HepG2 (cell line): ENCODE measurements around the gene AP1M1. TPM values are rescaled to one million over a fixed set of nuclear protein-coding genes. Genes with fewer than 3 reads are reported as not detected.

ENCODE experiments used
- BRD4 ChIP-seq: sonication (generic); formaldehyde crosslinking; IDR thresholded peaks from 2 replicates; pipeline ENCODE4 v1.4.0; 2020; ENCODE audit warnings: missing genetic modification reagents
- CENPT ChIP-seq: sonication (generic); formaldehyde crosslinking; IDR thresholded peaks from 2 replicates; pipeline ENCODE4 v1.8.0; 2022; ENCODE audit warnings: low read depth, mild to moderate bottlenecking, moderate library complexity, missing genetic modification reagents
- ELF1 ChIP-seq: sonication (generic); formaldehyde crosslinking; IDR thresholded peaks from 2 replicates; pipeline ENCODE4 v1.4.0; 2020; ENCODE audit warnings: missing genetic modification reagents
- KLF9 ChIP-seq: IDR thresholded peaks from 2 replicates; pipeline ENCODE4 v1.6.1; 2016; ENCODE audit warnings: low read depth
- MYNN ChIP-seq: sonication (generic); formaldehyde crosslinking; IDR thresholded peaks from 2 replicates; pipeline ENCODE4 v1.4.0; 2020; ENCODE audit warnings: mild to moderate bottlenecking, low read depth, missing genetic modification reagents
- NCOA2 ChIP-seq: sonication (generic); formaldehyde crosslinking; IDR thresholded peaks from 2 replicates; pipeline ENCODE4 v1.8.0; 2022; ENCODE audit warnings: inconsistent platforms
- RAD51 ChIP-seq: fragments of 450-650 bp; IDR thresholded peaks from 2 replicates; pipeline ENCODE4 v1.6.1; 2016; ENCODE audit warnings: borderline replicate concordance
- REXO4 ChIP-seq: sonication (generic); formaldehyde crosslinking; IDR thresholded peaks from 2 replicates; pipeline ENCODE4 v1.8.0; 2022; ENCODE audit warnings: missing genetic modification reagents, mild to moderate bottlenecking, borderline replicate concordance
- RNF2 ChIP-seq: fragments of 450-650 bp; conservative IDR thresholded peaks from 2 replicates; pipeline ENCODE4 v1.6.1; 2016; ENCODE audit warnings: low read depth
- SCMH1 ChIP-seq: sonication (generic); formaldehyde crosslinking; IDR thresholded peaks from 2 replicates; pipeline ENCODE4 v1.9.0; 2021; ENCODE audit warnings: missing genetic modification reagents, mild to moderate bottlenecking, borderline replicate concordance
- SP5 ChIP-seq: IDR thresholded peaks from 2 replicates; pipeline ENCODE4 v1.6.1; 2016; ENCODE audit warnings: low read depth, borderline replicate concordance
- SUZ12 ChIP-seq: fragments of 150-350 bp; IDR thresholded peaks from 2 replicates; pipeline ENCODE4 v1.6.1; 2014; ENCODE audit warnings: low read depth, low read length
- TMF1 ChIP-seq: sonication (generic); formaldehyde crosslinking; IDR thresholded peaks from 2 replicates; pipeline ENCODE4 v1.8.1; 2022; ENCODE audit warnings: low read depth, missing genetic modification reagents
- XBP1 ChIP-seq: sonication (generic); formaldehyde crosslinking; IDR thresholded peaks from 2 replicates; pipeline ENCODE4 v1.5.0; 2020; ENCODE audit warnings: missing genetic modification reagents
- ZBTB7B ChIP-seq: sonication (generic); formaldehyde crosslinking; IDR thresholded peaks from 2 replicates; pipeline ENCODE4 v1.4.0; 2020; ENCODE audit warnings: missing genetic modification reagents
- ZFYVE20 ChIP-seq: sonication (generic); formaldehyde crosslinking; IDR thresholded peaks from 2 replicates; pipeline ENCODE4 v1.8.0; 2023; ENCODE audit warnings: low read depth, mild to moderate bottlenecking, moderate library complexity, missing genetic modification reagents, borderline replicate concordance
- ZNF20 ChIP-seq: sonication (generic); formaldehyde crosslinking; IDR thresholded peaks from 2 replicates; pipeline ENCODE4 v1.4.0; 2020; ENCODE audit warnings: mild to moderate bottlenecking, moderate library complexity, missing genetic modification reagents
- ZNF296 ChIP-seq: sonication (generic); formaldehyde crosslinking; conservative IDR thresholded peaks from 2 replicates; pipeline ENCODE4 v1.5.0; 2020; ENCODE audit warnings: mild to moderate bottlenecking, missing genetic modification reagents
- ZNF335 ChIP-seq: sonication (generic); formaldehyde crosslinking; IDR thresholded peaks from 2 replicates; pipeline ENCODE4 v1.4.0; 2020; ENCODE audit warnings: missing genetic modification reagents
- polyA plus RNA-seq, 8 experiments: library from polyadenylated mRNA; depleted of rRNA in 3 of 8; stranded (reverse) in 7 of 8; unstranded in 1 of 8; fragments of >200 nt; fragmentation: Illumina TruSeq in 4 of 8; extraction: Trizol in 4 of 8; gene quantifications; 2 replicates each; pipeline versions ENCODE4 v1.2.1 to v1.2.3, GENCODE V29; 2011 to 2016; ENCODE audit warnings: low read depth in 4 of 8, missing spikeins in 1 of 8, mixed read lengths in 1 of 8; ENCODE audit not compliant: insufficient read depth in 1 of 8
- total RNA-seq, 5 experiments: library from RNA; depleted of rRNA; stranded (reverse); fragments of >200 nt; fragmentation: Illumina TruSeq; extraction: Trizol; gene quantifications; 2 replicates each; pipeline ENCODE4 v1.2.3, GENCODE V29; 2016; ENCODE audit warnings: low read depth in 1 of 5
- TF ChIP-seq, protein P1 (sequence below): sonication (generic); formaldehyde crosslinking; IDR thresholded peaks from 2 replicates; pipeline ENCODE4 v1.4.0; 2020; ENCODE audit warnings: mild to moderate bottlenecking, missing genetic modification reagents
- TF ChIP-seq, protein P2 (sequence below): sonication (generic); formaldehyde crosslinking; IDR thresholded peaks from 2 replicates; pipeline ENCODE4 v1.5.0; 2020; ENCODE audit warnings: mild to moderate bottlenecking, missing genetic modification reagents, moderate library complexity
- TF ChIP-seq, protein P3 (sequence below): sonication (generic); formaldehyde crosslinking; IDR thresholded peaks from 2 replicates; pipeline ENCODE4 v1.5.1; 2020; ENCODE audit warnings: missing genetic modification reagents, mild to moderate bottlenecking, borderline replicate concordance
- TF ChIP-seq, protein P4 (sequence below): sonication (generic); formaldehyde crosslinking; conservative IDR thresholded peaks from 2 replicates; pipeline ENCODE4 v1.4.0; 2020; ENCODE audit warnings: missing genetic modification reagents

The AP1M1 gene
- total and polyA plus RNA-seq, 2 of the 13 experiments (the other 11 are each of a cell fraction or from before 2014, with no cell fraction given), result 34.4 to 46.1 TPM

DNA sequence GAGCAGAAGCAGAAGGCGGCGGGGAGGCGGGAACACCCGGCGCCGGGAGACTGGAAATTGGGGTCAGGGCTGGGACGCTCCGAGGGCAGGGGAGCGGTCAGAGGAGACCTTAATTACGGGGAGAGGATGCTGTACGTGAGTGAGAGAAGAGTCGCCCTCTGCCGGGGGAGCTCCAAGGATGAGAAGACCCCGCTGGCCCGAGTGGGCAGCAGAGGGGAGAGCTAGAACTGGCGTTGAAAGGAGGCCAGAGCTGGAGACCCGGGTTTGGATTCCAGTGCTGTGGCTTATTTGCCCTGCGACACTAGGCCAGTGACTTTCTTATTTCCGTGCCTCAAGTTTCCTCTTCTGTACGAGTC is 12.0 kb upstream of the AP1M1 start (continued):
- TF ChIP-seq MYNN (CRISPR knock-in tag), result 0 out of 2 replicates have a peak, but pooled peaks have one; percentile 7
- no peak for TF ChIP-seq CENPT
- TF ChIP-seq, protein P1, sequence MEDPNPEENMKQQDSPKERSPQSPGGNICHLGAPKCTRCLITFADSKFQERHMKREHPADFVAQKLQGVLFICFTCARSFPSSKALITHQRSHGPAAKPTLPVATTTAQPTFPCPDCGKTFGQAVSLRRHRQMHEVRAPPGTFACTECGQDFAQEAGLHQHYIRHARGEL (CRISPR knock-in tag), result no peak
- TF ChIP-seq KLF9 (CRISPR knock-in tag), result 0 out of 2 replicates have a peak, but pooled peaks have one; percentile 5
- TF ChIP-seq NCOA2, result 0 out of 2 replicates have a peak, but pooled peaks have one; percentile 3
- no peak for TF ChIP-seq ZNF296 (CRISPR knock-in tag)
- no peak for TF ChIP-seq ZFYVE20 (CRISPR knock-in tag)
- TF ChIP-seq XBP1 (CRISPR knock-in tag), result no peak
- 0 out of 2 replicates have a peak, but pooled peaks have one; percentile 35 for TF ChIP-seq ZBTB7B (CRISPR knock-in tag)
- no peak for TF ChIP-seq REXO4 (CRISPR knock-in tag)
- TF ChIP-seq ZNF335 (CRISPR knock-in tag), result no peak
- TF ChIP-seq TMF1 (CRISPR knock-in tag), result no peak
- TF ChIP-seq RAD51, result no peak
- no peak for TF ChIP-seq BRD4 (CRISPR knock-in tag)
- TF ChIP-seq, protein P2, sequence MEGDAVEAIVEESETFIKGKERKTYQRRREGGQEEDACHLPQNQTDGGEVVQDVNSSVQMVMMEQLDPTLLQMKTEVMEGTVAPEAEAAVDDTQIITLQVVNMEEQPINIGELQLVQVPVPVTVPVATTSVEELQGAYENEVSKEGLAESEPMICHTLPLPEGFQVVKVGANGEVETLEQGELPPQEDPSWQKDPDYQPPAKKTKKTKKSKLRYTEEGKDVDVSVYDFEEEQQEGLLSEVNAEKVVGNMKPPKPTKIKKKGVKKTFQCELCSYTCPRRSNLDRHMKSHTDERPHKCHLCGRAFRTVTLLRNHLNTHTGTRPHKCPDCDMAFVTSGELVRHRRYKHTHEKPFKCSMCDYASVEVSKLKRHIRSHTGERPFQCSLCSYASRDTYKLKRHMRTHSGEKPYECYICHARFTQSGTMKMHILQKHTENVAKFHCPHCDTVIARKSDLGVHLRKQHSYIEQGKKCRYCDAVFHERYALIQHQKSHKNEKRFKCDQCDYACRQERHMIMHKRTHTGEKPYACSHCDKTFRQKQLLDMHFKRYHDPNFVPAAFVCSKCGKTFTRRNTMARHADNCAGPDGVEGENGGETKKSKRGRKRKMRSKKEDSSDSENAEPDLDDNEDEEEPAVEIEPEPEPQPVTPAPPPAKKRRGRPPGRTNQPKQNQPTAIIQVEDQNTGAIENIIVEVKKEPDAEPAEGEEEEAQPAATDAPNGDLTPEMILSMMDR (CRISPR knock-in tag), result peak; percentile 62
- no peak for TF ChIP-seq SUZ12
- no peak for TF ChIP-seq SCMH1 (CRISPR knock-in tag)
- no peak for TF ChIP-seq RNF2
- TF ChIP-seq, protein P3, sequence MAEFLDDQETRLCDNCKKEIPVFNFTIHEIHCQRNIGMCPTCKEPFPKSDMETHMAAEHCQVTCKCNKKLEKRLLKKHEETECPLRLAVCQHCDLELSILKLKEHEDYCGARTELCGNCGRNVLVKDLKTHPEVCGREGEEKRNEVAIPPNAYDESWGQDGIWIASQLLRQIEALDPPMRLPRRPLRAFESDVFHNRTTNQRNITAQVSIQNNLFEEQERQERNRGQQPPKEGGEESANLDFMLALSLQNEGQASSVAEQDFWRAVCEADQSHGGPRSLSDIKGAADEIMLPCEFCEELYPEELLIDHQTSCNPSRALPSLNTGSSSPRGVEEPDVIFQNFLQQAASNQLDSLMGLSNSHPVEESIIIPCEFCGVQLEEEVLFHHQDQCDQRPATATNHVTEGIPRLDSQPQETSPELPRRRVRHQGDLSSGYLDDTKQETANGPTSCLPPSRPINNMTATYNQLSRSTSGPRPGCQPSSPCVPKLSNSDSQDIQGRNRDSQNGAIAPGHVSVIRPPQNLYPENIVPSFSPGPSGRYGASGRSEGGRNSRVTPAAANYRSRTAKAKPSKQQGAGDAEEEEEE, result no peak
- no peak for TF ChIP-seq SP5 (CRISPR knock-in tag)
- 0 out of 2 replicates have a peak, but pooled peaks have one; percentile 2 for TF ChIP-seq ZNF20 (CRISPR knock-in tag)
- TF ChIP-seq, protein P4, sequence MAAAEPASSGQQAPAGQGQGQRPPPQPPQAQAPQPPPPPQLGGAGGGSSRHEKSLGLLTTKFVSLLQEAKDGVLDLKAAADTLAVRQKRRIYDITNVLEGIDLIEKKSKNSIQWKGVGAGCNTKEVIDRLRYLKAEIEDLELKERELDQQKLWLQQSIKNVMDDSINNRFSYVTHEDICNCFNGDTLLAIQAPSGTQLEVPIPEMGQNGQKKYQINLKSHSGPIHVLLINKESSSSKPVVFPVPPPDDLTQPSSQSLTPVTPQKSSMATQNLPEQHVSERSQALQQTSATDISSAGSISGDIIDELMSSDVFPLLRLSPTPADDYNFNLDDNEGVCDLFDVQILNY (CRISPR knock-in tag), result no peak
- no peak for TF ChIP-seq ELF1 (CRISPR knock-in tag)
